NCI-H128 (cell line): ENCODE data around the gene CPD.
A peak's percentile ranks its signal among the peaks of the same experiment; 100 is the strongest.

Experiments
- DNase-seq: peaks from one replicate; lab custom pipeline; 2025; ENCODE audit not compliant: unreplicated experiment; lab: John Stamatoyannopoulos, UW

CPD gene

GRCh38 chr17:30352240-30352814 is 26.4 kb upstream of the CPD start:
- DNase-seq, result no peak

GRCh38 chr17:30354701-30355100 is 24.0 kb upstream of the CPD start:
- no peak for DNase-seq

- no peak for DNase-seq
These were observed 21.3 kb upstream of the CPD start for GRCh38 chr17:30357476-30357875.

GRCh38 chr17:30358055-30358760 is 20.5 kb upstream of the CPD start:
- DNase-seq, result no peak

GRCh38 chr17:30360086-30360808 is 18.5 kb upstream of the CPD start:
- DNase-seq, result no peak

- no peak for DNase-seq
These were observed 16.9 kb upstream of the CPD start for GRCh38 chr17:30361766-30362279.

GRCh38 chr17:30363715-30364202 is 15.0 kb upstream of the CPD start:
- no peak for DNase-seq

- no peak for DNase-seq
These were observed 12.2 kb upstream of the CPD start for GRCh38 chr17:30366536-30366935.

- no peak for DNase-seq
These were observed 9.6 kb upstream of the CPD start for GRCh38 chr17:30368912-30369720.

- DNase-seq, result no peak
These were observed 8.7 kb upstream of the CPD start for GRCh38 chr17:30369995-30370394.

GRCh38 chr17:30372755-30373154 is 6.0 kb upstream of the CPD start:
- no peak for DNase-seq

- DNase-seq, result no peak
These were observed 3.1 kb upstream of the CPD start for GRCh38 chr17:30375661-30376060.

- DNase-seq, result peak; percentile 83
These were observed 1.9 kb upstream of the CPD start for GRCh38 chr17:30376621-30377452.

GRCh38 chr17:30377574-30378240 is 1.0 kb upstream of the CPD start:
- DNase-seq, result no peak

- no peak for DNase-seq
These were observed 394 bp upstream of the CPD start for GRCh38 chr17:30378241-30378824.

- DNase-seq, result no peak
These were observed 676 bp downstream of the CPD start for GRCh38 chr17:30379303-30379902.

GRCh38 chr17:30379903-30380381 is 1.2 kb downstream of the CPD start:
- DNase-seq, result no peak

- no peak for DNase-seq
These were observed 2.1 kb downstream of the CPD start for GRCh38 chr17:30380643-30381339.
